SK-N-MC (cell line): ENCODE measurements around the gene SFR1.

Experiments
- DNase-seq: peaks from one replicate; pipeline ENCODE4 v3.0.0-alpha.2; 2011; ENCODE audit warnings: low read depth, low spot score
- H3K27ac ChIP-seq: fragments of 200-600 bp; sonication (generic); 2 replicates; pipeline ENCODE4 v1.5.1; 2016; ENCODE audit warnings: mixed run types
- H3K36me3 ChIP-seq: fragments of 200-600 bp; sonication (generic); 2 replicates; pipeline ENCODE4 v1.6.1; 2017; ENCODE audit warnings: antibody characterized with exemption, low read length, mixed read lengths; ENCODE audit not compliant: insufficient read depth
- H3K4me3 ChIP-seq: fragments of 200-600 bp; sonication (generic); 2 replicates; pipeline ENCODE4 v1.5.1; 2016
- H3K9ac ChIP-seq: fragments of 200-600 bp; sonication (generic); 2 replicates; pipeline ENCODE4 v1.8.0; 2017; ENCODE audit warnings: mixed run types, mixed read lengths; ENCODE audit not compliant: insufficient read length
- H3K9me3 ChIP-seq: fragments of 200-600 bp; sonication (generic); 2 replicates; pipeline ENCODE4 v1.6.1; 2017; ENCODE audit warnings: low read depth, mild to moderate bottlenecking, antibody characterized with exemption, low read length, moderate library complexity, mixed read lengths
- EZH2 ChIP-seq: fragments of 200-600 bp; sonication (generic); IDR thresholded peaks from one replicate; pipeline ENCODE4 v1.6.1; 2017; ENCODE audit warnings: antibody characterized with exemption
- FOXP2 ChIP-seq: optimal IDR thresholded peaks from 2 replicates; pipeline ENCODE3; 2011; ENCODE audit warnings: mild to moderate bottlenecking, moderate library complexity; ENCODE audit not compliant: insufficient read depth; ENCODE audit errors: extremely low read length, control extremely low read depth
- POLR2AphosphoS5 ChIP-seq: IDR thresholded peaks from 2 replicates; pipeline ENCODE4 v1.6.1; 2012; ENCODE audit warnings: mild to moderate bottlenecking, low read depth, low read length, borderline replicate concordance

Gene SFR1

GRCh38 chr10:104084482-104085142 lies 37.4 kb upstream of the SFR1 start:
- no peak for DNase-seq
- Histone ChIP-seq H3K9me3 (no peaks in the 10 kb centered on the region), H3K4me3 (no peak overlapping the region), H3K27ac (no peak overlapping the region), H3K9ac (no peak overlapping the region), H3K36me3 (no peaks in the 10 kb centered on the region)
- TF ChIP-seq EZH2: no peak
- no peak for TF ChIP-seq FOXP2
- no peak for TF ChIP-seq POLR2AphosphoS5

DNA sequence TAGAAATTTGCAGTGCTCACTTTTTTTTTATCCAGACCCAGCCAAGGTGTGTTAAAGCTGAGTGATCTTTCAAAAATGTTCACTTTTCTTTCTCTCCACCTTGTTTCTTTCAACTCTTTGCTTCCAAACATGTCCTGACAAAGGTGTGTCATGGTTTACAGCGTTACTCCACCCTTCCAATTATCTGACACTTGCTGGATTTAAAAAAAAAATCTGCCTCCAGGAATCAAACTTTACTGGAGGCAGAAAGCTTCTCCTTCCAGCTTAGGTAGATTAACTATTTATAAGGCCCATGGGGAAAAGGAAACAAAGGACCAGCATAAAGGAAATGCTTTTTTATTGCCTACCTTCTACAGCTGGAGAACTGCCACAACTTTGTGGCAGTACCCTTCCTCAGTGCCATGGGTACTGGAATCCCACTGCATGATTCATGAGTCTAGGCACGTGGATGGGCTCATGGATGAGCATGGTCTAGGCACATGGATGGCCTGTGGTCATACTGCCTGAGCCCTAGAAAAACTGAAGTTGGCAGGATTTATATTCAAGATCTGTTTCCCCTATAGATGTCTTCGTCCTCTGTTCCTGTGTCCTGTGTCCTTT lies 36.1 kb upstream of the SFR1 start, which contains the start of gene COL17A1:
Gene COL17A1 (minus strand): TSS at position 80 of the 600 bp plus-strand sequence. CDS start 5,207 bp downstream, outside the sequence.
- Histone ChIP-seq H3K27ac (no peak within 1 kb of the TSS), H3K4me3 (no peak within 1 kb of the TSS), H3K36me3 (no peaks in the 10 kb centered on the region), H3K9ac (no peak within 1 kb of the TSS), H3K9me3 (no peaks in the 10 kb centered on the region)
- no peak for TF ChIP-seq POLR2AphosphoS5
- no peak for TF ChIP-seq FOXP2
- no peak for TF ChIP-seq EZH2
- DNase-seq: no peak

- Histone ChIP-seq H3K4me3 (no peak overlapping the region), H3K9ac (no peak overlapping the region), H3K36me3 (no peaks in the 10 kb centered on the region), H3K27ac (no peak overlapping the region), H3K9me3 (no peaks in the 10 kb centered on the region)
- no peak for DNase-seq
- TF ChIP-seq FOXP2 (no peak), EZH2 (no peak), POLR2AphosphoS5 (no peak)
These were observed 33.7 kb upstream of the SFR1 start for GRCh38 chr10:104088239-104088638.

DNA sequence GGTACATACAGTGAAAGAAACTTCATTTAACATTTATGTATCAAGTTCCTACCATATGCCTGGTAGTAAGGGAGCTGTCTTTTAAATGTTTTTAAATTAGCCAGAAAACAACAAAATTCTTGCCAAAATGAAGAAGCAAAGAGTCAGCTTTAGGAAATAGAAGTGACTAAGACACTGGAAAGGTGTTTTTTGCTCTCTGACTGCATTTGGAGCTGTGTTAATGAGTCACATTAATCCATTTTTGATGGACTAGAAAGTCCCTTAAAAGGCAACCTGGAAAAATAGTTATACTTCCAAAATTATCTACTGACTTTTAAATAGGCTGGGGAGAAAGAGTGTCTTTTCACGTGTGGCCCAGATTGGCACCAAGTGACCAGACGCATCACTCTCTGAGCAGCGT lies 32.4 kb upstream of the SFR1 start:
- no peaks in the 10 kb centered on the region for H3K36me3 ChIP-seq
- TF ChIP-seq EZH2 (no peak), POLR2AphosphoS5 (no peak), FOXP2 (no peak)
- no peaks in the 10 kb centered on the region for H3K9me3 ChIP-seq
- no peak for DNase-seq
- no peak overlapping the region for H3K27ac ChIP-seq
- no peak overlapping the region for H3K4me3 ChIP-seq
- no peak overlapping the region for H3K9ac ChIP-seq

DNA sequence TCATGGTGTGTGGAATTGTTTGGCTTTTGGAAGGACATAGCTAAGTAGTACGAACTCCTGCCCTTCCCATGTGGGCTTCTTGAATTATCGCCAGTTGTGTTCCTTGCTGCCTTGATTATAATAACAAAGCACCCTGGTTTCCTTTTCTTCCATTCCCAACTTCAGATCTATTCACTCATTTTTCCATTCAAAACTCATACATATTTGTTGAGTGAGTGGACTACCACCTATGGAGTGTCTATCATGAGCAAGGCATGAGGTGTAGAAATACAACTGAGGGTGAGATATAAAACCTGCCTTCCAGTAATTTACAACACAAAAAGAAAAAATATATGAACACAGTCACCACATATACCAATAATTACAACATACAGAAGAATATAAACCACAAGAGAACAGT lies 31.4 kb upstream of the SFR1 start:
- Histone ChIP-seq H3K27ac (no peak overlapping the region), H3K4me3 (no peak overlapping the region), H3K9ac (no peak overlapping the region), H3K9me3 (no peaks in the 10 kb centered on the region), H3K36me3 (no peaks in the 10 kb centered on the region)
- TF ChIP-seq EZH2: no peak
- no peak for TF ChIP-seq POLR2AphosphoS5
- TF ChIP-seq FOXP2: no peak
- no peak for DNase-seq

GRCh38 chr10:104092749-104093148 lies 29.2 kb upstream of the SFR1 start:
- TF ChIP-seq EZH2: no peak
- TF ChIP-seq POLR2AphosphoS5: no peak
- no peak for TF ChIP-seq FOXP2
- H3K4me3 ChIP-seq: no peak overlapping the region
- DNase-seq: no peak

GRCh38 chr10:104096692-104097091 lies 25.3 kb upstream of the SFR1 start:
- Histone ChIP-seq H3K27ac (no peak overlapping the region), H3K9me3 (no peaks in the 10 kb centered on the region), H3K9ac (no peak overlapping the region), H3K4me3 (no peak overlapping the region), H3K36me3 (no peaks in the 10 kb centered on the region)
- TF ChIP-seq POLR2AphosphoS5: no peak
- TF ChIP-seq EZH2: no peak
- no peak for TF ChIP-seq FOXP2
- DNase-seq: no peak

More at GRCh38 chr10:104092749-104093148, 29.2 kb upstream of the SFR1 start:
- Histone ChIP-seq H3K9me3 (no peaks in the 10 kb centered on the region), H3K36me3 (no peaks in the 10 kb centered on the region), H3K27ac (no peak overlapping the region), H3K9ac (no peak overlapping the region)

- Histone ChIP-seq H3K9ac (no peak overlapping the region), H3K4me3 (no peak overlapping the region), H3K27ac (no peak overlapping the region)
These were observed 23.5 kb upstream of the SFR1 start for GRCh38 chr10:104098358-104098925.

DNA sequence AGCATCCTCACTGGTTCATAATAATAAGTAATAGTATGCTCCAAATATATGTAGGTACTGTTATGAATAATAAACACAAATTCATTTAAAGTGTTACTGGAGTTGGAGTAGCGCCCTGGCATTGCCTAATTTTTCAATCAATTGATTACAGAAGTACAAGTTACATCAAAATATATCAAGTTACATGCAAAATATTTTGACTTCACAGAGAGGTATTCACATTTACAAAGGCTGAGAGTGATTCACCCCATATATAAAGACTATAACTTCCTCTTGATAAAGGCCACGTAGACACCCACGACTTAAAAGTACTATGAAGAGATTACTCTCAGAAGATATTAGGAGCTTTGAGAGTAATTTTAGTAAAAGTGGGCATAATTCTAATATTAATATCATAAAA lies 22.7 kb upstream of the SFR1 start:
- TF ChIP-seq FOXP2 (no peak), POLR2AphosphoS5 (no peak), EZH2 (no peak)
- Histone ChIP-seq H3K4me3 (no peak overlapping the region), H3K36me3 (no peaks in the 10 kb centered on the region), H3K9ac (no peak overlapping the region), H3K27ac (no peak overlapping the region), H3K9me3 (no peaks in the 10 kb centered on the region)
- no peak for DNase-seq

More at GRCh38 chr10:104098358-104098925, 23.5 kb upstream of the SFR1 start:
- Histone ChIP-seq H3K36me3 (no peaks in the 10 kb centered on the region), H3K9me3 (no peaks in the 10 kb centered on the region)
- no peak for DNase-seq
- TF ChIP-seq POLR2AphosphoS5: no peak
- TF ChIP-seq FOXP2: no peak
- TF ChIP-seq EZH2: no peak
